HepG2 (cell line): ENCODE data around the gene UBE2O. TPM values are rescaled to one million over a fixed set of nuclear protein-coding genes. Genes with fewer than 3 reads are reported as not detected.

Experiments
- CBFB ChIP-seq: sonication (generic); formaldehyde crosslinking; IDR thresholded peaks from 2 replicates; pipeline ENCODE4 v1.4.0; 2020; ENCODE audit warnings: missing genetic modification reagents
- HNF4A ChIP-seq: sonication (generic); formaldehyde crosslinking; IDR thresholded peaks from 2 replicates; pipeline ENCODE4 v1.4.0; 2020; ENCODE audit warnings: missing genetic modification reagents
- MAF1 ChIP-seq: sonication (generic); formaldehyde crosslinking; IDR thresholded peaks from 2 replicates; pipeline ENCODE4 v1.5.0; 2020; ENCODE audit warnings: missing genetic modification reagents, borderline replicate concordance
- MAFF ChIP-seq: IDR thresholded peaks from 2 replicates; pipeline ENCODE4 v1.6.1; 2011; ENCODE audit warnings: low read depth, low read length, improper control_type of control experiment
- MED1 ChIP-seq: sonication (generic); formaldehyde crosslinking; IDR thresholded peaks from 2 replicates; pipeline ENCODE4 v1.4.0; 2020; ENCODE audit warnings: missing genetic modification reagents
- PHF5A ChIP-seq: IDR thresholded peaks from one replicate; pipeline ENCODE4 v1.6.1; 2018; ENCODE audit warnings: low read depth, missing genetic modification reagents; ENCODE audit not compliant: unreplicated experiment
- RXRA ChIP-seq: sonication (generic); formaldehyde crosslinking; IDR thresholded peaks from 2 replicates; pipeline ENCODE4 v1.5.1; 2020; ENCODE audit warnings: missing genetic modification reagents
- SCMH1 ChIP-seq: sonication (generic); formaldehyde crosslinking; IDR thresholded peaks from 2 replicates; pipeline ENCODE4 v1.9.0; 2021; ENCODE audit warnings: missing genetic modification reagents, mild to moderate bottlenecking, borderline replicate concordance
- ZNF160 ChIP-seq: sonication (generic); formaldehyde crosslinking; IDR thresholded peaks from 2 replicates; pipeline ENCODE4 v1.8.0; 2022; ENCODE audit warnings: mild to moderate bottlenecking, inconsistent platforms, missing genetic modification reagents
- ZNF850 ChIP-seq: sonication (generic); formaldehyde crosslinking; conservative IDR thresholded peaks from 2 replicates; pipeline ENCODE4 v1.9.0; 2021; ENCODE audit warnings: mild to moderate bottlenecking, missing genetic modification reagents
- polyA plus RNA-seq, 8 experiments: library from polyadenylated mRNA; depleted of rRNA in 3 of 8; stranded (reverse) in 7 of 8; unstranded in 1 of 8; fragments of >200 nt; fragmentation: Illumina TruSeq in 4 of 8; extraction: Trizol in 4 of 8; gene quantifications; 2 replicates each; pipeline versions ENCODE4 v1.2.1 to v1.2.3, GENCODE V29; 2011 to 2016; ENCODE audit warnings: low read depth in 4 of 8, missing spikeins in 1 of 8, mixed read lengths in 1 of 8; ENCODE audit not compliant: insufficient read depth in 1 of 8
- total RNA-seq, 5 experiments: library from RNA; depleted of rRNA; stranded (reverse); fragments of >200 nt; fragmentation: Illumina TruSeq; extraction: Trizol; gene quantifications; 2 replicates each; pipeline ENCODE4 v1.2.3, GENCODE V29; 2016; ENCODE audit warnings: low read depth in 1 of 5
- TF ChIP-seq, protein P1 (sequence below): sonication (generic); formaldehyde crosslinking; IDR thresholded peaks from 2 replicates; pipeline ENCODE4 v1.4.0; 2020; ENCODE audit warnings: mild to moderate bottlenecking, missing genetic modification reagents
- TF ChIP-seq, protein P2 (sequence below): sonication (generic); formaldehyde crosslinking; IDR thresholded peaks from 2 replicates; pipeline ENCODE4 v1.5.1; 2020; ENCODE audit warnings: mild to moderate bottlenecking, missing genetic modification reagents, borderline replicate concordance
- TF ChIP-seq, protein P3 (sequence below): sonication (generic); formaldehyde crosslinking; IDR thresholded peaks from 2 replicates; pipeline ENCODE4 v1.4.0; 2020; ENCODE audit warnings: mild to moderate bottlenecking, missing genetic modification reagents

Gene UBE2O
- total and polyA plus RNA-seq, 2 of the 13 experiments (the other 11 are each of a cell fraction or from before 2014, with no cell fraction given) = 21.5 to 23.5 TPM

DNA sequence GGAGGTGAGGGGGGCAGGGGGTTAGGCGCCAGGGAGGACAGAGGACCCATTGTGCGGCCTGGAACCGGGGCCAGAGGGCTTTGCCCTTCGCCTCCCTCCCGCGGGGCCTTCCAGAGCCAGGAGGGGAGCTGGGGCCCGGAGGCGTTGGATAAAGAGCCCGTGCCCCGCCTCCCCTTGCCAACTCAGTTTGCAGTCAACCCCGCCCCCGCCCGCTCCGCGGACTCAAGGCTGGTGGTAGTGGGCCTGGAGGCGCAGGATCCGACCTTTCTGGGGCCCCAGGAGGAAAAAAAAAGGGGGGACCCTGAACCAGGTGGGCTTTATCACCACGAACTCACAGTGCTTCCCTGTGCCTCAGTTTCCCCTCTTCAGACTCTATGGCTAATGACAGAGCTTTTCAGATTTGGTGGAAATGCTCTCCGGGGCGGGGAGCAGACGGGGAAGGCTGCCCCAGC lies 70.6 kb downstream of the UBE2O start (continued):
- TF ChIP-seq, protein P1, sequence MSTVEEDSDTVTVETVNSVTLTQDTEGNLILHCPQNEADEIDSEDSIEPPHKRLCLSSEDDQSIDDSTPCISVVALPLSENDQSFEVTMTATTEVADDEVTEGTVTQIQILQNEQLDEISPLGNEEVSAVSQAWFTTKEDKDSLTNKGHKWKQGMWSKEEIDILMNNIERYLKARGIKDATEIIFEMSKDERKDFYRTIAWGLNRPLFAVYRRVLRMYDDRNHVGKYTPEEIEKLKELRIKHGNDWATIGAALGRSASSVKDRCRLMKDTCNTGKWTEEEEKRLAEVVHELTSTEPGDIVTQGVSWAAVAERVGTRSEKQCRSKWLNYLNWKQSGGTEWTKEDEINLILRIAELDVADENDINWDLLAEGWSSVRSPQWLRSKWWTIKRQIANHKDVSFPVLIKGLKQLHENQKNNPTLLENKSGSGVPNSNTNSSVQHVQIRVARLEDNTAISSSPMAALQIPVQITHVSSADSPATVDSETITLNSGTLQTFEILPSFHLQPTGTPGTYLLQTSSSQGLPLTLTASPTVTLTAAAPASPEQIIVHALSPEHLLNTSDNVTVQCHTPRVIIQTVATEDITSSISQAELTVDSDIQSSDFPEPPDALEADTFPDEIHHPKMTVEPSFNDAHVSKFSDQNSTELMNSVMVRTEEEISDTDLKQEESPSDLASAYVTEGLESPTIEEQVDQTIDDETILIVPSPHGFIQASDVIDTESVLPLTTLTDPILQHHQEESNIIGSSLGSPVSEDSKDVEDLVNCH = no peak
- peak; percentile 56 for TF ChIP-seq CBFB (CRISPR knock-in tag)
- no peak for TF ChIP-seq SCMH1 (CRISPR knock-in tag)
- TF ChIP-seq, protein P2, sequence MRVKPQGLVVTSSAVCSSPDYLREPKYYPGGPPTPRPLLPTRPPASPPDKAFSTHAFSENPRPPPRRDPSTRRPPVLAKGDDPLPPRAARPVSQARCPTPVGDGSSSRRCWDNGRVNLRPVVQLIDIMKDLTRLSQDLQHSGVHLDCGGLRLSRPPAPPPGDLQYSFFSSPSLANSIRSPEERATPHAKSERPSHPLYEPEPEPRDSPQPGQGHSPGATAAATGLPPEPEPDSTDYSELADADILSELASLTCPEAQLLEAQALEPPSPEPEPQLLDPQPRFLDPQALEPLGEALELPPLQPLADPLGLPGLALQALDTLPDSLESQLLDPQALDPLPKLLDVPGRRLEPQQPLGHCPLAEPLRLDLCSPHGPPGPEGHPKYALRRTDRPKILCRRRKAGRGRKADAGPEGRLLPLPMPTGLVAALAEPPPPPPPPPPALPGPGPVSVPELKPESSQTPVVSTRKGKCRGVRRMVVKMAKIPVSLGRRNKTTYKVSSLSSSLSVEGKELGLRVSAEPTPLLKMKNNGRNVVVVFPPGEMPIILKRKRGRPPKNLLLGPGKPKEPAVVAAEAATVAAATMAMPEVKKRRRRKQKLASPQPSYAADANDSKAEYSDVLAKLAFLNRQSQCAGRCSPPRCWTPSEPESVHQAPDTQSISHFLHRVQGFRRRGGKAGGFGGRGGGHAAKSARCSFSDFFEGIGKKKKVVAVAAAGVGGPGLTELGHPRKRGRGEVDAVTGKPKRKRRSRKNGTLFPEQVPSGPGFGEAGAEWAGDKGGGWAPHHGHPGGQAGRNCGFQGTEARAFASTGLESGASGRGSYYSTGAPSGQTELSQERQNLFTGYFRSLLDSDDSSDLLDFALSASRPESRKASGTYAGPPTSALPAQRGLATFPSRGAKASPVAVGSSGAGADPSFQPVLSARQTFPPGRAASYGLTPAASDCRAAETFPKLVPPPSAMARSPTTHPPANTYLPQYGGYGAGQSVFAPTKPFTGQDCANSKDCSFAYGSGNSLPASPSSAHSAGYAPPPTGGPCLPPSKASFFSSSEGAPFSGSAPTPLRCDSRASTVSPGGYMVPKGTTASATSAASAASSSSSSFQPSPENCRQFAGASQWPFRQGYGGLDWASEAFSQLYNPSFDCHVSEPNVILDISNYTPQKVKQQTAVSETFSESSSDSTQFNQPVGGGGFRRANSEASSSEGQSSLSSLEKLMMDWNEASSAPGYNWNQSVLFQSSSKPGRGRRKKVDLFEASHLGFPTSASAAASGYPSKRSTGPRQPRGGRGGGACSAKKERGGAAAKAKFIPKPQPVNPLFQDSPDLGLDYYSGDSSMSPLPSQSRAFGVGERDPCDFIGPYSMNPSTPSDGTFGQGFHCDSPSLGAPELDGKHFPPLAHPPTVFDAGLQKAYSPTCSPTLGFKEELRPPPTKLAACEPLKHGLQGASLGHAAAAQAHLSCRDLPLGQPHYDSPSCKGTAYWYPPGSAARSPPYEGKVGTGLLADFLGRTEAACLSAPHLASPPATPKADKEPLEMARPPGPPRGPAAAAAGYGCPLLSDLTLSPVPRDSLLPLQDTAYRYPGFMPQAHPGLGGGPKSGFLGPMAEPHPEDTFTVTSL (CRISPR knock-in tag) = peak; percentile 37; the same call in 1 of the 2 replicates
- no peak for TF ChIP-seq PHF5A (CRISPR knock-in tag)
- no peak for TF ChIP-seq MAF1 (CRISPR knock-in tag)
- no peak; the same call in 1 of the 2 replicates for TF ChIP-seq MAFF
- peak; percentile 90 for TF ChIP-seq HNF4A (CRISPR knock-in tag)
- TF ChIP-seq RXRA = peak; percentile 87
- TF ChIP-seq ZNF160 (CRISPR knock-in tag) = 0 out of 2 replicates have a peak, but pooled peaks have one; percentile 16
- TF ChIP-seq ZNF850 (CRISPR knock-in tag) = 0 out of 2 replicates have a peak, but pooled peaks have one; percentile 17
- peak; percentile 92 for TF ChIP-seq MED1
- TF ChIP-seq, protein P3, sequence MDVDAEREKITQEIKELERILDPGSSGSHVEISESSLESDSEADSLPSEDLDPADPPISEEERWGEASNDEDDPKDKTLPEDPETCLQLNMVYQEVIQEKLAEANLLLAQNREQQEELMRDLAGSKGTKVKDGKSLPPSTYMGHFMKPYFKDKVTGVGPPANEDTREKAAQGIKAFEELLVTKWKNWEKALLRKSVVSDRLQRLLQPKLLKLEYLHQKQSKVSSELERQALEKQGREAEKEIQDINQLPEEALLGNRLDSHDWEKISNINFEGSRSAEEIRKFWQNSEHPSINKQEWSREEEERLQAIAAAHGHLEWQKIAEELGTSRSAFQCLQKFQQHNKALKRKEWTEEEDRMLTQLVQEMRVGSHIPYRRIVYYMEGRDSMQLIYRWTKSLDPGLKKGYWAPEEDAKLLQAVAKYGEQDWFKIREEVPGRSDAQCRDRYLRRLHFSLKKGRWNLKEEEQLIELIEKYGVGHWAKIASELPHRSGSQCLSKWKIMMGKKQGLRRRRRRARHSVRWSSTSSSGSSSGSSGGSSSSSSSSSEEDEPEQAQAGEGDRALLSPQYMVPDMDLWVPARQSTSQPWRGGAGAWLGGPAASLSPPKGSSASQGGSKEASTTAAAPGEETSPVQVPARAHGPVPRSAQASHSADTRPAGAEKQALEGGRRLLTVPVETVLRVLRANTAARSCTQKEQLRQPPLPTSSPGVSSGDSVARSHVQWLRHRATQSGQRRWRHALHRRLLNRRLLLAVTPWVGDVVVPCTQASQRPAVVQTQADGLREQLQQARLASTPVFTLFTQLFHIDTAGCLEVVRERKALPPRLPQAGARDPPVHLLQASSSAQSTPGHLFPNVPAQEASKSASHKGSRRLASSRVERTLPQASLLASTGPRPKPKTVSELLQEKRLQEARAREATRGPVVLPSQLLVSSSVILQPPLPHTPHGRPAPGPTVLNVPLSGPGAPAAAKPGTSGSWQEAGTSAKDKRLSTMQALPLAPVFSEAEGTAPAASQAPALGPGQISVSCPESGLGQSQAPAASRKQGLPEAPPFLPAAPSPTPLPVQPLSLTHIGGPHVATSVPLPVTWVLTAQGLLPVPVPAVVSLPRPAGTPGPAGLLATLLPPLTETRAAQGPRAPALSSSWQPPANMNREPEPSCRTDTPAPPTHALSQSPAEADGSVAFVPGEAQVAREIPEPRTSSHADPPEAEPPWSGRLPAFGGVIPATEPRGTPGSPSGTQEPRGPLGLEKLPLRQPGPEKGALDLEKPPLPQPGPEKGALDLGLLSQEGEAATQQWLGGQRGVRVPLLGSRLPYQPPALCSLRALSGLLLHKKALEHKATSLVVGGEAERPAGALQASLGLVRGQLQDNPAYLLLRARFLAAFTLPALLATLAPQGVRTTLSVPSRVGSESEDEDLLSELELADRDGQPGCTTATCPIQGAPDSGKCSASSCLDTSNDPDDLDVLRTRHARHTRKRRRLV (CRISPR knock-in tag) = peak; percentile 69; the same call in 1 of the 2 replicates
